WTC11 (cell line): Measurements from ENCODE around the gene EWSR1. TPM values are rescaled to one million over a fixed set of nuclear protein-coding genes. Genes with fewer than 3 reads are reported as not detected.

Experiments
- ATAC-seq: fragments of 200-7000 bp; cut with Tn5 transposase; 2 replicates; pipeline ENCODE4 v1.10.0; 2021; ENCODE audit warnings: mild to moderate bottlenecking, moderate library complexity
- Bru-seq: library from RNA; stranded (reverse); fragments of 400-500 nt; gene quantifications from one replicate; lab custom pipeline; 2021; lab: Mats Ljungman, UMichigan
- CTCF ChIA-PET: fragments of 300-600 bp; sonication (Branson Sonifier 250); formaldehyde crosslinking; loops from one replicate; lab custom pipeline; 2021; ENCODE audit warnings: antibody characterized with exemption; lab: Charles Lee
- POLR2A ChIA-PET: fragments of 350-600 bp; sonication (Branson Sonifier 250); formaldehyde crosslinking; loops from one replicate; lab custom pipeline; 2021; ENCODE audit warnings: antibody characterized with exemption; lab: Charles Lee
- DNase-seq: peaks from one replicate; pipeline ENCODE4 v3.0.0; 2021; ENCODE audit warnings: low spot score
- H3K27ac Mint-ChIP-seq: 2 replicates; pipeline ENCODE4 v1.8.0; 2021; ENCODE audit warnings: mixed read lengths
- H3K27me3 Mint-ChIP-seq: 2 replicates; pipeline ENCODE4 v1.8.0; 2021; ENCODE audit warnings: low read depth, mild to moderate bottlenecking, moderate library complexity, mixed read lengths
- H3K36me3 Mint-ChIP-seq: 2 replicates; pipeline ENCODE4 v1.8.0; 2021; ENCODE audit warnings: mixed read lengths
- H3K4me1 Mint-ChIP-seq: 2 replicates; pipeline ENCODE4 v1.8.0; 2022; ENCODE audit warnings: mixed read lengths
- H3K4me3 Mint-ChIP-seq: 2 replicates; pipeline ENCODE4 v1.8.0; 2021; ENCODE audit warnings: mild to moderate bottlenecking, moderate library complexity, mixed read lengths
- H3K9me3 Mint-ChIP-seq: 2 replicates; pipeline ENCODE4 v1.8.0; 2021; ENCODE audit warnings: mixed read lengths
- CBFB ChIP-seq: sonication (generic); formaldehyde crosslinking; IDR thresholded peaks from 2 replicates; pipeline ENCODE4 v1.8.1; 2022; ENCODE audit warnings: mild to moderate bottlenecking, low read depth, missing genetic modification reagents
- ESRRA ChIP-seq: sonication (generic); formaldehyde crosslinking; IDR thresholded peaks from 2 replicates; pipeline ENCODE4 v1.8.1; 2022; ENCODE audit warnings: mild to moderate bottlenecking, missing genetic modification reagents, borderline replicate concordance
- ETV6 ChIP-seq: sonication (generic); formaldehyde crosslinking; IDR thresholded peaks from 2 replicates; pipeline ENCODE4 v1.8.1; 2022; ENCODE audit warnings: mild to moderate bottlenecking, missing genetic modification reagents
- FOXK1 ChIP-seq: sonication (generic); formaldehyde crosslinking; IDR thresholded peaks from 2 replicates; pipeline ENCODE4 v1.8.0; 2022; ENCODE audit warnings: mild to moderate bottlenecking, moderate library complexity, missing genetic modification reagents
- FOXP4 ChIP-seq: sonication (generic); formaldehyde crosslinking; IDR thresholded peaks from 2 replicates; pipeline ENCODE4 v1.8.0; 2022; ENCODE audit warnings: mild to moderate bottlenecking, missing genetic modification reagents
- HMGA2 ChIP-seq: fragments of 250-450 bp; sonication (Bioruptor Pico); IDR thresholded peaks from 2 replicates; pipeline ENCODE4 v1.4.0; 2021; ENCODE audit warnings: mild to moderate bottlenecking, moderate library complexity
- IRF2 ChIP-seq: sonication (generic); formaldehyde crosslinking; IDR thresholded peaks from 2 replicates; pipeline ENCODE4 v1.8.0; 2022; ENCODE audit warnings: low read depth, missing genetic modification reagents, borderline replicate concordance
- MAX ChIP-seq: sonication (generic); formaldehyde crosslinking; IDR thresholded peaks from 2 replicates; pipeline ENCODE4 v1.8.0; 2022; ENCODE audit warnings: mild to moderate bottlenecking, missing genetic modification reagents
- MXD4 ChIP-seq: fragments of 250-450 bp; sonication (Bioruptor Pico); IDR thresholded peaks from 2 replicates; pipeline ENCODE4 v1.8.0; 2021; ENCODE audit warnings: mild to moderate bottlenecking, moderate library complexity, borderline replicate concordance
- MYBL2 ChIP-seq: sonication (generic); formaldehyde crosslinking; IDR thresholded peaks from 2 replicates; pipeline ENCODE4 v1.8.1; 2023; ENCODE audit warnings: mild to moderate bottlenecking, moderate library complexity, missing genetic modification reagents
- NFE2L1 ChIP-seq: sonication (generic); formaldehyde crosslinking; IDR thresholded peaks from 2 replicates; pipeline ENCODE4 v1.8.1; 2023; ENCODE audit warnings: missing genetic modification reagents
- SOX15 ChIP-seq: fragments of 250-450 bp; sonication (Bioruptor Pico); IDR thresholded peaks from 2 replicates; pipeline ENCODE4 v1.9.0; 2021; ENCODE audit warnings: mild to moderate bottlenecking
- SP1 ChIP-seq: sonication (generic); formaldehyde crosslinking; conservative IDR thresholded peaks from 2 replicates; pipeline ENCODE4 v1.8.1; 2022; ENCODE audit warnings: missing genetic modification reagents
- TEAD1 ChIP-seq: sonication (generic); formaldehyde crosslinking; IDR thresholded peaks from 2 replicates; pipeline ENCODE4 v1.8.0; 2022; ENCODE audit warnings: mild to moderate bottlenecking, missing genetic modification reagents
- USF2 ChIP-seq: sonication (generic); formaldehyde crosslinking; IDR thresholded peaks from 2 replicates; pipeline ENCODE4 v1.8.1; 2023; ENCODE audit warnings: mild to moderate bottlenecking, missing genetic modification reagents, moderate library complexity
- ZMAT4 ChIP-seq: fragments of 250-450 bp; sonication (Bioruptor Pico); IDR thresholded peaks from 2 replicates; pipeline ENCODE4 v1.9.0; 2021; ENCODE audit warnings: mild to moderate bottlenecking
- ZNF232 ChIP-seq: sonication (generic); formaldehyde crosslinking; IDR thresholded peaks from 2 replicates; pipeline ENCODE4 v1.8.0; 2022; ENCODE audit warnings: mild to moderate bottlenecking, missing genetic modification reagents
- ZNF281 ChIP-seq: sonication (generic); formaldehyde crosslinking; IDR thresholded peaks from 2 replicates; pipeline ENCODE4 v1.8.0; 2023; ENCODE audit warnings: mild to moderate bottlenecking, missing genetic modification reagents
- ZNF317 ChIP-seq: sonication (generic); formaldehyde crosslinking; IDR thresholded peaks from 2 replicates; pipeline ENCODE4 v1.8.1; 2023; ENCODE audit warnings: low read depth, mild to moderate bottlenecking, moderate library complexity, missing genetic modification reagents, borderline replicate concordance
- ZNF416 ChIP-seq: fragments of 250-450 bp; sonication (Bioruptor Pico); IDR thresholded peaks from 2 replicates; pipeline ENCODE4 v1.9.0; 2021; ENCODE audit warnings: mild to moderate bottlenecking, inconsistent platforms
- ZNF423 ChIP-seq: fragments of 250-450 bp; sonication (Bioruptor Pico); IDR thresholded peaks from 2 replicates; pipeline ENCODE4 v2.1.2; 2022; ENCODE audit warnings: mild to moderate bottlenecking, moderate library complexity
- long read RNA-seq, 3 experiments: library from RNA in 1 of 3; library from capped mRNA in 1 of 3; library from polyadenylated mRNA in 1 of 3; unstranded in 2 of 3; stranded (forward) in 1 of 3; transcript quantifications; one replicate each; pipeline ENCODE4 v2.0.0, GENCODE V29; 2021
- total RNA-seq: library from RNA; stranded (reverse); gene quantifications from 3 replicates; pipeline ENCODE4 v1.2.3, GENCODE V29; 2021
- TF ChIP-seq, protein P1 (sequence below): sonication (generic); formaldehyde crosslinking; IDR thresholded peaks from 2 replicates; pipeline ENCODE4 v1.8.1; 2022; ENCODE audit warnings: low read depth, missing genetic modification reagents, borderline replicate concordance
- TF ChIP-seq, protein P2 (sequence below): sonication (generic); formaldehyde crosslinking; IDR thresholded peaks from 2 replicates; pipeline ENCODE4 v1.8.0; 2022; ENCODE audit warnings: mild to moderate bottlenecking, missing genetic modification reagents

EWSR1 gene
- total RNA-seq (377 to 400 TPM (median 384 TPM) in 3 replicates), Bru-seq, nascent RNA (percentile 97 among the genes with signal in this experiment)
- long read RNA-seq, experiment 1, transcript EWSR1-215 (8 exons, 2,630 nt): minor isoform, 12 of 2,635 reads
- long read RNA-seq, experiment 1, transcript EWSR1-202 (16 exons, 1,989 nt): minor isoform, 11 of 2,635 reads
- long read RNA-seq, experiment 1, transcript EWSR1-207 (17 exons, 2,207 nt): major isoform, 1,149 of 2,635 reads
- long read RNA-seq, experiment 1, transcript EWSR1-206 (17 exons, 2,654 nt): minor isoform, 861 of 2,635 reads
- long read RNA-seq, experiment 1, partial matches to known transcripts: 190 of 2,635 reads
- long read RNA-seq, experiment 1, other reads (novel, unspliced or antisense): 405 of 2,635 reads
- long read RNA-seq, experiment 2, transcript EWSR1-215 (8 exons, 2,630 nt): minor isoform, 5 of 341 reads
- long read RNA-seq, experiment 2, transcript EWSR1-217 (8 exons, 3,231 nt): minor isoform, 13 of 341 reads
- long read RNA-seq, experiment 2, transcript EWSR1-206 (17 exons, 2,654 nt): major isoform, 27 of 341 reads
- long read RNA-seq, experiment 2, transcript EWSR1-207 (17 exons, 2,207 nt): minor isoform, 15 of 341 reads
- long read RNA-seq, experiment 2, partial matches to known transcripts: 207 of 341 reads
- long read RNA-seq, experiment 2, other reads (novel, unspliced or antisense): 72 of 341 reads
- long read RNA-seq, experiment 3, transcript EWSR1-207 (17 exons, 2,207 nt): major isoform, 175 of 529 reads
- long read RNA-seq, experiment 3, transcript EWSR1-206 (17 exons, 2,654 nt): minor isoform, 159 of 529 reads
- long read RNA-seq, experiment 3, partial matches to known transcripts: 96 of 529 reads
- long read RNA-seq, experiment 3, other reads (novel, unspliced or antisense): 93 of 529 reads

- ChIA-PET POLR2A (interaction anchor here (0.8 to 1.0 kb wide), 3 partner anchors 34 to 38 kb away, joined by 3 to 6 read pairs (median 4); partner anchors contain the start of gene GAS2L1), CTCF (interaction anchor here (0.9 to 1.7 kb wide), 3 partner anchors 9 to 74 kb away, joined by 3 to 10 read pairs (median 4); no protein-coding TSS in a partner anchor)
- H3K27me3 Mint-ChIP-seq: peaks cover 4% of the 10 kb centered on the region
- ATAC-seq (peak; percentile 77), DNase-seq (peak; percentile 91)
- H3K36me3 Mint-ChIP-seq: peaks cover 44% of the 10 kb centered on the region
- TF ChIP-seq ZMAT4 (CRISPR knock-in tag) (no peak), ZNF317 (peak; percentile 60; the same call in 1 of the 2 replicates), ETV6 (peak; percentile 36; the same call in 1 of the 2 replicates), HMGA2 (CRISPR knock-in tag) (peak; percentile 18; the same call in 1 of the 2 replicates), ZNF423 (peak; percentile 20; the same call in 1 of the 2 replicates), NFE2L1 (peak; percentile 83; the same call in 1 of the 2 replicates), IRF2 (CRISPR knock-in tag) (no peak), CBFB (CRISPR knock-in tag) (0 out of 2 replicates have a peak, but pooled peaks have one; percentile 87), USF2 (CRISPR knock-in tag) (peak; percentile 1; the same call in 1 of the 2 replicates), ZNF416 (CRISPR knock-in tag) (peak; percentile 78; the same call in 1 of the 2 replicates), MXD4 (CRISPR knock-in tag) (no peak), ESRRA (peak; percentile 55), MYBL2 (CRISPR knock-in tag) (0 out of 2 replicates have a peak, but pooled peaks have one; percentile 18), FOXP4 (peak; percentile 20; the same call in 1 of the 2 replicates), SP1 (0 out of 2 replicates have a peak, but pooled peaks have one; percentile 15), FOXK1 (no peak; the same call in 1 of the 2 replicates), TEAD1 (CRISPR knock-in tag) (0 out of 2 replicates have a peak, but pooled peaks have one; percentile 1), ZNF281 (CRISPR knock-in tag) (peak; percentile 92; the same call in 1 of the 2 replicates), ZNF232 (CRISPR knock-in tag) (peak; percentile 80; the same call in 1 of the 2 replicates), MAX (peak; percentile 68), SOX15 (no peak)
- TF ChIP-seq, protein P1, sequence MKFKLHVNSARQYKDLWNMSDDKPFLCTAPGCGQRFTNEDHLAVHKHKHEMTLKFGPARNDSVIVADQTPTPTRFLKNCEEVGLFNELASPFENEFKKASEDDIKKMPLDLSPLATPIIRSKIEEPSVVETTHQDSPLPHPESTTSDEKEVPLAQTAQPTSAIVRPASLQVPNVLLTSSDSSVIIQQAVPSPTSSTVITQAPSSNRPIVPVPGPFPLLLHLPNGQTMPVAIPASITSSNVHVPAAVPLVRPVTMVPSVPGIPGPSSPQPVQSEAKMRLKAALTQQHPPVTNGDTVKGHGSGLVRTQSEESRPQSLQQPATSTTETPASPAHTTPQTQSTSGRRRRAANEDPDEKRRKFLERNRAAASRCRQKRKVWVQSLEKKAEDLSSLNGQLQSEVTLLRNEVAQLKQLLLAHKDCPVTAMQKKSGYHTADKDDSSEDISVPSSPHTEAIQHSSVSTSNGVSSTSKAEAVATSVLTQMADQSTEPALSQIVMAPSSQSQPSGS (CRISPR knock-in tag): no peak
- TF ChIP-seq, protein P2, sequence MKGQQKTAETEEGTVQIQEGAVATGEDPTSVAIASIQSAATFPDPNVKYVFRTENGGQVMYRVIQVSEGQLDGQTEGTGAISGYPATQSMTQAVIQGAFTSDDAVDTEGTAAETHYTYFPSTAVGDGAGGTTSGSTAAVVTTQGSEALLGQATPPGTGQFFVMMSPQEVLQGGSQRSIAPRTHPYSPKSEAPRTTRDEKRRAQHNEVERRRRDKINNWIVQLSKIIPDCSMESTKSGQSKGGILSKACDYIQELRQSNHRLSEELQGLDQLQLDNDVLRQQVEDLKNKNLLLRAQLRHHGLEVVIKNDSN (CRISPR knock-in tag): peak; percentile 24
- no peaks in the 10 kb centered on the region for H3K9me3 Mint-ChIP-seq
- H3K4me3 Mint-ChIP-seq: peak within 1 kb of the TSS; percentile 85
- H3K4me1 Mint-ChIP-seq: peaks cover 41% of the 10 kb centered on the region
- H3K27ac Mint-ChIP-seq: peak within 1 kb of the TSS; percentile 96
Measured at GRCh38 chr22:29267858-29268510, at the start of gene EWSR1, which contains the start of gene RHBDD3. TSS of gene EWSR1 (plus strand) at chr22:29268268. CDS start at chr22:29268337, 69 bp downstream. TSS of gene RHBDD3 (minus strand) at chr22:29267981. CDS start at chr22:29265626, 2,355 bp downstream.
